Measurements from ENCODE around the gene RBX1. TPM values are rescaled to one million over a fixed set of nuclear protein-coding genes. Genes with fewer than 3 reads are reported as not detected.
A peak's percentile ranks its signal among the peaks of the same experiment; 100 is the strongest.

RBX1 gene
- total RNA-seq, 6 experiments from 2014 or later: 69.2 to 77.3 (median 73.0) TPM

DNA sequence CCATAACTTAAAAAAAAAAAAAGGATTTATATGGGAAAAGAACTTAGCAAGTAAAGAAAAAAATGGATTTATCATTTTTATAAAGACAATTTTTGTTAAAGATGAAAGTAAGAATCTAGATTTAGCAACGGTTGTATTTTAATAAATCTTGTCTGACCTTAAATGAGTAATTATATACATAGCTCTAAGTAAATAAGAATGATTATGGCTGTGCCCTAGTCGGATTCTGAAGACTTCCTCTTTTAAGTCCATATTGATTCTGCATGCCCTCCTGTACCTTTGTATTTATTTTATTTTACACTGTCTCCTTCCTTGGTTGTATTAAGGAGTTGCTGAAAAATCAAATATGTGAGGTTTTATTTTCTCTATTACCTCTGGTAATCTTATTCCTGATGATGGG is 7.1 kb downstream of the RBX1 start:
- Mint-ChIP-seq H3K36me3 (ENCODE audit: low read depth) (peaks cover 36% of the 10 kb centered on the region), H3K9me3 (no peaks in the 10 kb centered on the region), H3K27ac (no peak overlapping the region), H3K4me1 (ENCODE audit: low read depth) (peaks cover 33% of the 10 kb centered on the region), H3K27me3 (ENCODE audit: insufficient read depth) (no peaks in the 10 kb centered on the region; the same call in none of the 2 replicates), H3K4me3 (no peak overlapping the region)
- no peak for DNase-seq
- TF ChIP-seq CTCF (IDR thresholded peaks at IDR 0.05): no peak

DNA sequence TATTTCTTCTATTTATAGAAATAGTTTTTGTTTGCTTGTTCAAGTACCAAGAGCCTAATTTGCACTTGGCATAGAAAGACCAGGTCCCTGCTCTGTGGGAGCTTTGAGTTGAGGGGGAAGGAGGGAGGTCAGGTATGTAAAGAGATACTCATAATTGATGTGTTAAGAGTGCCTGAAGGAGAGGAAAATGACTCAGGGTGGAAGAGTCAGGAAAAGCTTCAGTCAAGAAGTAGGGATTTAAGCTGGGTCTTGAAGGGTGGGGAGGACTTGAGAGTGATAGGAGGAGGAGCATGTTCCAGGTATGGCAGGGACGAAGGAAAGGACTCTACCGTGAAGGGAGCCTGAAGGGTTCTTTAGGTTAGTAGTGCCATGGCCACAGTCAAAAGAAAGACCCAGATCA is 9.0 kb downstream of the RBX1 start:
- Mint-ChIP-seq H3K36me3 (ENCODE audit: low read depth) (peaks cover 35% of the 10 kb centered on the region), H3K9me3 (no peaks in the 10 kb centered on the region), H3K27me3 (ENCODE audit: insufficient read depth) (no peaks in the 10 kb centered on the region; the same call in none of the 2 replicates), H3K4me1 (ENCODE audit: low read depth) (peaks cover 18% of the 10 kb centered on the region), H3K27ac (peak overlapping the region; percentile 35), H3K4me3 (no peak overlapping the region)
- no peak for DNase-seq
- TF ChIP-seq CTCF (IDR thresholded peaks at IDR 0.05): no peak

- TF ChIP-seq CTCF (IDR thresholded peaks at IDR 0.05): no peak
- Mint-ChIP-seq H3K4me3 (no peak overlapping the region), H3K36me3 (ENCODE audit: low read depth) (peaks cover 39% of the 10 kb centered on the region), H3K27me3 (ENCODE audit: insufficient read depth) (no peaks in the 10 kb centered on the region; the same call in none of the 2 replicates), H3K9me3 (no peaks in the 10 kb centered on the region), H3K4me1 (ENCODE audit: low read depth) (no peaks in the 10 kb centered on the region), H3K27ac (no peak overlapping the region)
- no peak for DNase-seq
Observed at GRCh38 chr22:40965936-40966725, 15.0 kb downstream of the RBX1 start.

DNA sequence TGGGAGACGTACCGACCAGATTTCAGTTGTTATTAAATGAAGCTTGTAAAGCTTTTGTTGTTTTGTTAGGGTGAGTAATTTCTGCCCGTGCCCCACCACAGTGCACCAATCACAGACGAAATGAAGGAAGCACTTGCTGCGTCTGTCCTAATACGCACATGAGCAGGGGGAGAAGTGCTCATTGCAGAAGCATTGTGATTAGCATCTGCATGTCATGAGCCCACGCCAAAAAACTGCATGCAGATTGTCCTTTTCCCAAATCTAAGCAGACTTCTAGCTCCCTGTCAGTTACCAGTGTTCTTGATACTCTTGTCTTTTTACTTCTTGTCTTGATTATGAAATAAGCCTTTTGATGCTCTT is 15.5 kb downstream of the RBX1 start:
- Mint-ChIP-seq H3K4me1 (ENCODE audit: low read depth) (no peaks in the 10 kb centered on the region), H3K36me3 (ENCODE audit: low read depth) (peaks cover 39% of the 10 kb centered on the region), H3K9me3 (no peaks in the 10 kb centered on the region), H3K4me3 (no peak overlapping the region), H3K27me3 (ENCODE audit: insufficient read depth) (no peaks in the 10 kb centered on the region; the same call in none of the 2 replicates), H3K27ac (no peak overlapping the region)
- no peak for TF ChIP-seq CTCF (IDR thresholded peaks at IDR 0.05)
- no peak for DNase-seq

DNA sequence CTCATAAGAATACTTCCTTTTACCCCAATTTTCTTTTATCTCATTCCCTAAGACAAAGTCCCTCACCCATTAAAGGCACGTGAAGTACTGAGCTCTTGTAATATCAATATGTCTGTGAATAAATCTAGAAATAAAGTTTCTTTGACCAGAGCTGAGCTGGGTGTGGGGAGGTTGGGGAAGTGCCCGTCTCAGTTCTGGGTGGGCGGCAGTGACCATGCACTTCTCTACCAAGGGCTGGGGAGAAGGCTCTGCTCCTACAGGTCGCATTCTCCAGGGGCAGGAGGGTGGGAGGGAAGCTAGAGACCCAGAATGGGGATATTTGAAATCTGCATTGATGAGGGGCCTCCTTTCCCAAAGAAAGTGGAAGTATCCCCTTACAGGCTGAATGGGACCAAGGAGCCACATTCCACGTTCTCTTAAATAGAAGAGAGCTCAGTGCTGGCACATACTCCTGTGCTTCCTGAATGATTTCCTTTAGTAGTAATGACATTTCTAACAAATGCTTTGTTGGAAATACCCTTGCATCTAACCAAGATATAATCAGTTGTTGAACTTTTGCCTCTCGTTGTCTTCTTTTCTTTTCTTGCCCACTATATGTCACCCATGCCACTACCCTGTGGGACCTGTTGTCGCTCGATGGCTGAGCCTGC is 16.1 kb downstream of the RBX1 start:
- Mint-ChIP-seq H3K27me3 (ENCODE audit: insufficient read depth) (no peaks in the 10 kb centered on the region; the same call in 1 of the 2 replicates), H3K36me3 (ENCODE audit: low read depth) (peaks cover 35% of the 10 kb centered on the region), H3K4me3 (no peak overlapping the region), H3K4me1 (ENCODE audit: low read depth) (no peaks in the 10 kb centered on the region), H3K27ac (no peak overlapping the region), H3K9me3 (no peaks in the 10 kb centered on the region)
- no peak for DNase-seq
- TF ChIP-seq CTCF (IDR thresholded peaks at IDR 0.05): no peak
